ENCODE data around the gene CCDC14. TPM values are rescaled to one million over a fixed set of nuclear protein-coding genes. Genes with fewer than 3 reads are reported as not detected.

CCDC14 gene
- total RNA-seq, 1 donor from 2014 or later, result 41.4 TPM

DNA sequence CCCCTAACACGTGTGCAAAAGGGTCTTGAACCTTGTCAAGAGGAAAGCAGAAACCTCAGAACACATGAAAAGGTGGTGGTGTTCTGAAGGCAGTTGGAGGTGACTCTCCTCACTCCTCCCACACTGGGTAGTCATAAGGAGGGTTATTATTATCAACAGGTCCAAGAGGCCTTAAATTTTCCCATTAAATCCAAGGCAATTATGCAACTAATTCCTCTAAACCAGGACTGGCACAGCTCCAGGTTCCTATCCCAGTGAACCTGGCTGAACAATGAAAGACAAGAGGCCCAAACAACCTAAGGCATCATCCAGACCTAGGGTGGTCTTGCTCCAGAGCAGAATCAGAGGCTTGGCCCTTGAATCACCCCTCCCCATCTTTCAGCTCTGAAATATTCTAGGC, 91.9 kb downstream of the CCDC14 start:
- DNase-seq (ENCODE audit: low read depth), result no peak
- TF ChIP-seq, protein P1, sequence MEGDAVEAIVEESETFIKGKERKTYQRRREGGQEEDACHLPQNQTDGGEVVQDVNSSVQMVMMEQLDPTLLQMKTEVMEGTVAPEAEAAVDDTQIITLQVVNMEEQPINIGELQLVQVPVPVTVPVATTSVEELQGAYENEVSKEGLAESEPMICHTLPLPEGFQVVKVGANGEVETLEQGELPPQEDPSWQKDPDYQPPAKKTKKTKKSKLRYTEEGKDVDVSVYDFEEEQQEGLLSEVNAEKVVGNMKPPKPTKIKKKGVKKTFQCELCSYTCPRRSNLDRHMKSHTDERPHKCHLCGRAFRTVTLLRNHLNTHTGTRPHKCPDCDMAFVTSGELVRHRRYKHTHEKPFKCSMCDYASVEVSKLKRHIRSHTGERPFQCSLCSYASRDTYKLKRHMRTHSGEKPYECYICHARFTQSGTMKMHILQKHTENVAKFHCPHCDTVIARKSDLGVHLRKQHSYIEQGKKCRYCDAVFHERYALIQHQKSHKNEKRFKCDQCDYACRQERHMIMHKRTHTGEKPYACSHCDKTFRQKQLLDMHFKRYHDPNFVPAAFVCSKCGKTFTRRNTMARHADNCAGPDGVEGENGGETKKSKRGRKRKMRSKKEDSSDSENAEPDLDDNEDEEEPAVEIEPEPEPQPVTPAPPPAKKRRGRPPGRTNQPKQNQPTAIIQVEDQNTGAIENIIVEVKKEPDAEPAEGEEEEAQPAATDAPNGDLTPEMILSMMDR (conservative IDR thresholded peaks at IDR 0.05; ENCODE audit: low read depth, low read length), result no peak

DNA sequence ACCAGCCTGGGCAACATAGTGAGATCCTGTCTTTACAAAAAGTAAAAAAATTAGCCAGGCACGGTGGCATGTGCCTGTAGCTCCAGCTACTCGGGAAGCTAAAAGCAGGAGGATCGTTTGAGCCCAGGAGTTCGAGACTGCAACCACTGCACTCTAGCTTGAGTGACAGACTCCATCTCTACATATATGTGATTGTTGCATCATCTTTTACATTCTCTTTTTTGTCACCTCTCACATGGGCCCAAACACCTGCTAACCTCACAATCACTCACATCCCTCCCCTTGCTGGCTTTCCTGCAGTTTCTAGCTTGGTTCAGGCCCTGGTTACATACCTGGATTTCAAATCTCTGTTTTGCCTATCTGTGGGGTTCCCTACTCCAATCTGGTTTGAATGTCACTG, 96.3 kb downstream of the CCDC14 start:
- TF ChIP-seq, protein P1 (conservative IDR thresholded peaks at IDR 0.05; ENCODE audit: low read depth, low read length), result no peak
- no peak for DNase-seq (ENCODE audit: low read depth)
- no peak overlapping the region for H3K4me3 ChIP-seq (ENCODE audit: low read depth, low read length)

More for the DNA sequence above, 91.9 kb downstream of the CCDC14 start:
- H3K4me3 ChIP-seq (ENCODE audit: low read depth, low read length), result no peak overlapping the region

Other genes starting within 250 kb of the CCDC14 start
- gene MYLK, start 76.9 kb downstream of the CCDC14 start, total RNA-seq, result 81.4 TPM in 2 replicates
- not detected in 2 replicates for gene ROPN1, start 30.9 kb upstream of the CCDC14 start, total RNA-seq
- gene KALRN, start 72.1 kb upstream of the CCDC14 start, total RNA-seq, result 4.1 and 9.2 TPM in 2 replicates